Endothelial cell of umbilical vein (primary cell): ENCODE data around the gene UCK1. TPM values are rescaled to one million over a fixed set of nuclear protein-coding genes. Genes with fewer than 3 reads are reported as not detected.

Experiments used
- BruUV-seq: library from RNA; stranded (reverse); fragments of 400-500 nt; replicated peaks from 2 replicates; lab custom pipeline; 2021; lab: Mats Ljungman, UMichigan
- CTCF ChIA-PET: fragments of 300-600, 350-600 bp; sonication (Branson Sonifier 250); formaldehyde crosslinking; loops from one replicate; lab custom pipeline; 2021; ENCODE audit warnings: antibody characterized with exemption, inconsistent platforms; lab: Charles Lee
- POLR2A ChIA-PET: fragments of 300-600, 350-600 bp; sonication (Branson Sonifier 250); formaldehyde crosslinking; loops from one replicate; lab custom pipeline; 2021; ENCODE audit warnings: antibody characterized with exemption, inconsistent platforms; lab: Charles Lee
- DNase-seq: peaks from one replicate; pipeline ENCODE4 v3.0.0-alpha.2; 2011; ENCODE audit warnings: low read depth, low spot score
- FAIRE-seq: peaks from 2 replicates; lab custom pipeline; 2011; peaks lifted over from hg19 to GRCh38; lab: Jason Lieb, UNC
- H2AFZ ChIP-seq: 2 replicates; pipeline ENCODE4 v1.6.0; 2012; ENCODE audit warnings: low read depth, low read length, control low read depth, inconsistent platforms
- H3K27ac ChIP-seq: 2 replicates; pipeline ENCODE4 v1.5.1; 2011; ENCODE audit warnings: low read depth, mild to moderate bottlenecking, control low read depth, low read length, moderate library complexity; ENCODE audit not compliant: insufficient read depth
- H3K27me3 ChIP-seq, 2 experiments: 2 replicates each; pipeline versions ENCODE4 v1.6.0 to v1.6.1; 2011; ENCODE audit warnings: low read length in 2 of 2, mixed read lengths in 1 of 2; ENCODE audit not compliant: control insufficient read depth in 2 of 2, insufficient read depth in 2 of 2
- H3K36me3 ChIP-seq, 2 experiments: 2 replicates in 1 of 2; 3 replicates in 1 of 2; pipeline ENCODE4 v1.5.1; 2011; ENCODE audit warnings: low read length in 2 of 2, mild to moderate bottlenecking in 1 of 2, moderate library complexity in 1 of 2; ENCODE audit not compliant: control insufficient read depth in 2 of 2, insufficient read depth in 2 of 2; ENCODE audit errors: extremely low read depth in 1 of 2
- H3K4me1 ChIP-seq: 3 replicates; pipeline ENCODE4 v1.5.1; 2011; ENCODE audit warnings: mild to moderate bottlenecking, low read length; ENCODE audit not compliant: control insufficient read depth, insufficient read depth; ENCODE audit errors: extremely low read depth
- H3K4me2 ChIP-seq: 2 replicates; pipeline ENCODE4 v1.6.1; 2011; ENCODE audit warnings: low read length, control low read depth, mixed read lengths; ENCODE audit not compliant: insufficient read depth
- H3K4me3 ChIP-seq, 3 experiments: fragments of 200-600 bp in 1 of 3; sonication (generic), shearing (Covaris generic) in 1 of 3; replicated peaks in 1 of 3; 2 replicates each; pipeline ENCODE4 v1.5.1; 2011 to 2016; ENCODE audit warnings: control low read depth in 3 of 3, low read length in 3 of 3, mild to moderate bottlenecking in 2 of 3, inconsistent platforms in 1 of 3, low read depth in 1 of 3, moderate library complexity in 1 of 3; ENCODE audit not compliant: insufficient read depth in 1 of 3
- H3K79me2 ChIP-seq: 2 replicates; pipeline ENCODE4 v1.6.0; 2012; ENCODE audit warnings: low read length, inconsistent platforms; ENCODE audit not compliant: control insufficient read depth, insufficient read depth
- H3K9ac ChIP-seq: replicated peaks from 2 replicates; pipeline ENCODE3; 2011; ENCODE audit warnings: low read length, control low read depth; ENCODE audit not compliant: insufficient read depth; ENCODE audit errors: extremely low read depth
- H3K9me1 ChIP-seq: replicated peaks from 3 replicates; pipeline ENCODE4 v1.6.0; 2011; ENCODE audit warnings: mild to moderate bottlenecking, low read length; ENCODE audit not compliant: control insufficient read depth, insufficient read depth; ENCODE audit errors: extremely low read depth
- H3K9me3 ChIP-seq: replicated peaks from 2 replicates; pipeline ENCODE4 v1.5.1; 2012; ENCODE audit warnings: low read length, inconsistent platforms; ENCODE audit not compliant: control insufficient read depth, insufficient read depth
- H4K20me1 ChIP-seq: replicated peaks from 2 replicates; pipeline ENCODE3; 2011; ENCODE audit warnings: mild to moderate bottlenecking, low read length; ENCODE audit not compliant: control insufficient read depth, insufficient read depth; ENCODE audit errors: extremely low read depth
- FOS ChIP-seq: IDR thresholded peaks from 2 replicates; pipeline ENCODE4 v1.6.1; 2011; ENCODE audit warnings: mild to moderate bottlenecking, low read length, moderate library complexity, borderline replicate concordance; ENCODE audit not compliant: insufficient read depth
- GATA2 ChIP-seq: IDR thresholded peaks from 2 replicates; pipeline ENCODE4 v1.7.0; 2011; ENCODE audit warnings: low read depth, mild to moderate bottlenecking, moderate library complexity, mixed read lengths, low read length; ENCODE audit not compliant: insufficient read length, insufficient read depth
- JUN ChIP-seq: IDR thresholded peaks from 2 replicates; pipeline ENCODE4 v1.6.1; 2011; ENCODE audit warnings: borderline replicate concordance, low read depth; ENCODE audit not compliant: insufficient read length, insufficient read depth
- MYC ChIP-seq: IDR thresholded peaks from one replicate; pipeline ENCODE4 v1.6.1; 2011; ENCODE audit warnings: mild to moderate bottlenecking, low read depth, low read length
- POLR2A ChIP-seq: IDR thresholded peaks from 2 replicates; pipeline ENCODE4 v1.6.1; 2012; ENCODE audit warnings: low read depth, mild to moderate bottlenecking, control low read depth, low read length
- POLR2AphosphoS5 ChIP-seq: IDR thresholded peaks from 2 replicates; pipeline ENCODE4 v1.6.1; 2012; ENCODE audit warnings: low read depth, mild to moderate bottlenecking, control low read depth, low read length, moderate library complexity; ENCODE audit not compliant: insufficient read depth
- dilution Hi-C: fragments of 300-500 bp; cut with MboI; formaldehyde crosslinking; loops from one replicate; pipeline ENCODE4 v1.15.0; 2019; ENCODE audit warnings: low sequenced_read_pairs; ENCODE audit not compliant: extremely low pct_ligation_motif_present
- intact Hi-C: fragments of 100-400 bp; cut with micrococcal nuclease; formaldehyde crosslinking; loops from one replicate; pipeline ENCODE4 v1.10.0; 2022
- polyA plus RNA-seq, 4 experiments: library from polyadenylated mRNA; depleted of rRNA in 3 of 4; stranded (reverse) in 3 of 4; unstranded in 1 of 4; fragments of >200 nt; gene quantifications; 2 replicates each; pipeline versions ENCODE4 v1.2.1 to v1.2.3, GENCODE V29; 2011 to 2012; ENCODE audit warnings: missing spikeins in 1 of 4
- total RNA-seq: library from RNA; stranded (reverse); gene quantifications from 2 replicates; pipeline ENCODE4 v1.2.3, GENCODE V29; 2021
- TF ChIP-seq, protein P1 (sequence below): IDR thresholded peaks from 2 replicates; pipeline ENCODE4 v1.6.1; 2011; ENCODE audit not compliant: insufficient read depth, insufficient read length

The UCK1 gene
- total and polyA plus RNA-seq, 2 donors (not counting 3 experiments of a cell fraction or from before 2014, with no cell fraction given) = 23.6 to 30.1 TPM

DNA sequence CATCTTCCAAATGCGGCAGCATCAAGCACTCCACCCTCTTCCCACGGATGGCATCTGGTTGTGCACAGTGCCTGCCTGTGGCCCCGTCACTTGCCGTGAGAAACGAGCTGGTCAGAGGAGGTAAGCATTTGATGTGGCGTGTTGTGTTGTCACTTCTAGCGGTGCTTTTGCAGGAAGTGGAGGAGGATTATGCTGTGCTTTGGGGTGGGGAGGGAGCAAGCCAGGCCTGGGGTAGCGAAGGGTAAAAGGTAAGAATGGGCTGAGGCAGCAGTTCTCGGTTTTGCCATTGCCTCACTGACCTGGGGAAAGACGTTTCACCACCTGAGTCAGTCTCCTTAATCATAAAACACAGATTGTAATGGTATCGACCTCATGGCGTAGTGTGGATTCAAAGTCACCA is 30.7 kb downstream of the UCK1 start:
- TF ChIP-seq GATA2 = no peak
- no peak for DNase-seq
- peaks cover 1% of the 10 kb centered on the region for H3K79me2 ChIP-seq
- CTCF ChIA-PET = interaction anchor here (0.6 kb wide), 1 partner anchor 906 kb away, joined by 3 read pairs; no protein-coding TSS in a partner anchor
- no peak overlapping the region for H3K4me3 ChIP-seq
- intact Hi-C loops (no loop called here), dilution Hi-C loops (no loop called here)
- peaks cover 19 to 39% of the 10 kb centered on the region in 2 experiments for H3K36me3 ChIP-seq
- H3K9me3 ChIP-seq = no peaks in the 10 kb centered on the region
- no peak overlapping the region for H3K4me2 ChIP-seq
- POLR2A ChIA-PET = no interaction called here
- peaks cover 10% of the 10 kb centered on the region for H3K4me1 ChIP-seq
- no peak overlapping the region for H3K27ac ChIP-seq
- no peak overlapping the region for H2AFZ ChIP-seq
- no peak for FAIRE-seq
- no peaks in the 10 kb centered on the region for H3K9me1 ChIP-seq
- no peak overlapping the region for H3K9ac ChIP-seq
- BruUV-seq = no TSS peak
- no peaks in the 10 kb centered on the region for H4K20me1 ChIP-seq
- H3K27me3 ChIP-seq = no peaks in the 10 kb centered on the region

DNA sequence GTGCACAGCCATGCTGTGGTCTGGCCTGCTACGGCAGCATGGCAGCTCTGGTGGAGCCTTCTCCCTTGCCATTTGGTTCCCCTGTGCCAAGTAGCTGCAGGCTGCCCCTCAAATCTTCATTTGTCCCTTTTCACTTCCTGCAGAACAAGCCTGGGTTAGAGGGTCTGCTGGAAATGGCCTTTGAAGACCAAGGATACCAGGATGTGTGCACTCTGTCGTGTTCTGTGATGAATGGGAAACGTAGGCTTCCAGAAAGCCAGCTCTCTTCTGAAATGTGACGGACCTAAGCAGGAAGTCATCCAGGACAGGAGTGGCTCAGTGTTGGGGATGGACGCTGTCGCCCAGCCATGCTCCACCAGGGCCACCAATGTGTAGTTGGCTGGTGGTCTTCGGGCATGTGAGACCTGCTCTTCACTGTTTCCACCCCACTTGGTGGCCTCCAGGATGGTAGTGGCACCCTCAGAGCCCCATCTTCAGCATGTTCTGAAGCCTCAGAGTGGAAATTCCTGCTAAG is 31.8 kb downstream of the UCK1 start:
- Histone ChIP-seq H3K36me3 (peaks cover 21 to 47% of the 10 kb centered on the region in 2 experiments), H3K9me3 (no peaks in the 10 kb centered on the region), H3K4me1 (peaks cover 10% of the 10 kb centered on the region), H3K27me3 (no peaks in the 10 kb centered on the region), H4K20me1 (no peaks in the 10 kb centered on the region), H3K9me1 (no peaks in the 10 kb centered on the region), H2AFZ (no peak overlapping the region), H3K27ac (no peak overlapping the region), H3K79me2 (peaks cover 1% of the 10 kb centered on the region), H3K4me3 (no peak overlapping the region), H3K9ac (no peak overlapping the region), H3K4me2 (no peak overlapping the region)
- DNase-seq = no peak
- dilution Hi-C loops = no loop called here
- intact Hi-C loops = no loop called here
- FAIRE-seq = no peak
- no TSS peak for BruUV-seq
- no peak for TF ChIP-seq MYC
- TF ChIP-seq POLR2A = no peak
- no peak for TF ChIP-seq JUN
- no peak for TF ChIP-seq FOS
- TF ChIP-seq, protein P1, sequence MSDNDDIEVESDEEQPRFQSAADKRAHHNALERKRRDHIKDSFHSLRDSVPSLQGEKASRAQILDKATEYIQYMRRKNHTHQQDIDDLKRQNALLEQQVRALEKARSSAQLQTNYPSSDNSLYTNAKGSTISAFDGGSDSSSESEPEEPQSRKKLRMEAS = no peak
- TF ChIP-seq GATA2 = no peak
- no peak for TF ChIP-seq POLR2AphosphoS5
- POLR2A ChIA-PET = no interaction called here
- CTCF ChIA-PET = no interaction called here
